ENCODE measurements around the gene OPN4.
A peak's percentile ranks its signal among the peaks of the same experiment; 100 is the strongest.

DNA sequence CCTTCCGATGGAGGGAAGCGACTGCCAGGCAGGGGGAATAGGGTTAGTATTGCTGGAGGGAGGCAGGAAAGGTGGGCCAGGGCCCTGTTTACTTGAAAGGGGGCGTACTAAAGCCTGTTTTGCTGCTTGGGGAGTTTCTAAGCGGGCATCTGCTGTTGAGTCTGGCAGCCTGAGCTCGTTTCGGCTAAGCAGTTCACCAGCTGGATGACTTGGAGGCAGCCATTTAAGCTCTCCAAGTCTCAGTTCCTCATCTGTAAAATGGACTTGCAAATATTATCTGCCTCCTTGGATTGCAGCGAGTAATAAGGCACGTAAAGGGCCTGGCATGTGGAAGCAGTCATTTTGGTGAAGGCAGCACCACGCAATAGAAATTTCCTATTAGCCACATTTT is 58.0 kb downstream of the OPN4 start:
- TF ChIP-seq POLR2AphosphoS5 (IDR thresholded peaks at IDR 0.05; ENCODE audit: insufficient read depth, low read depth, low read length) (no peak), EZH2 (IDR thresholded peaks at IDR 0.05; ENCODE audit: borderline replicate concordance, low read depth, low read length, severe bottlenecking) (peak; percentile 67), POLR2A (IDR thresholded peaks at IDR 0.05; ENCODE audit: low read depth, low read length) (no peak), JUN (IDR thresholded peaks at IDR 0.05; ENCODE audit: borderline replicate concordance, insufficient read depth, insufficient read length, low read depth) (no peak), GATA2 (IDR thresholded peaks at IDR 0.05; ENCODE audit: insufficient read depth, insufficient read length, low read depth, low read length) (no peak), FOS (IDR thresholded peaks at IDR 0.05; ENCODE audit: borderline replicate concordance, insufficient read depth, low read length) (no peak), MYC (IDR thresholded peaks at IDR 0.05; ENCODE audit: low read depth, low read length) (no peak)
- TF ChIP-seq, protein P1, sequence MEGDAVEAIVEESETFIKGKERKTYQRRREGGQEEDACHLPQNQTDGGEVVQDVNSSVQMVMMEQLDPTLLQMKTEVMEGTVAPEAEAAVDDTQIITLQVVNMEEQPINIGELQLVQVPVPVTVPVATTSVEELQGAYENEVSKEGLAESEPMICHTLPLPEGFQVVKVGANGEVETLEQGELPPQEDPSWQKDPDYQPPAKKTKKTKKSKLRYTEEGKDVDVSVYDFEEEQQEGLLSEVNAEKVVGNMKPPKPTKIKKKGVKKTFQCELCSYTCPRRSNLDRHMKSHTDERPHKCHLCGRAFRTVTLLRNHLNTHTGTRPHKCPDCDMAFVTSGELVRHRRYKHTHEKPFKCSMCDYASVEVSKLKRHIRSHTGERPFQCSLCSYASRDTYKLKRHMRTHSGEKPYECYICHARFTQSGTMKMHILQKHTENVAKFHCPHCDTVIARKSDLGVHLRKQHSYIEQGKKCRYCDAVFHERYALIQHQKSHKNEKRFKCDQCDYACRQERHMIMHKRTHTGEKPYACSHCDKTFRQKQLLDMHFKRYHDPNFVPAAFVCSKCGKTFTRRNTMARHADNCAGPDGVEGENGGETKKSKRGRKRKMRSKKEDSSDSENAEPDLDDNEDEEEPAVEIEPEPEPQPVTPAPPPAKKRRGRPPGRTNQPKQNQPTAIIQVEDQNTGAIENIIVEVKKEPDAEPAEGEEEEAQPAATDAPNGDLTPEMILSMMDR (IDR thresholded peaks at IDR 0.05; ENCODE audit: extremely low read depth in 1 of 2, insufficient read depth in 1 of 2, low read depth in 1 of 2, low read length in 2 of 2): no peak
- TF ChIP-seq, protein P2, sequence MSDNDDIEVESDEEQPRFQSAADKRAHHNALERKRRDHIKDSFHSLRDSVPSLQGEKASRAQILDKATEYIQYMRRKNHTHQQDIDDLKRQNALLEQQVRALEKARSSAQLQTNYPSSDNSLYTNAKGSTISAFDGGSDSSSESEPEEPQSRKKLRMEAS (IDR thresholded peaks at IDR 0.05; ENCODE audit: insufficient read depth, insufficient read length): no peak

Data from endothelial cell of umbilical vein (primary cell).